SK-N-SH (cell line): Measurements from ENCODE around the gene XRCC5. TPM values are rescaled to one million over a fixed set of nuclear protein-coding genes. Genes with fewer than 3 reads are reported as not detected.
A peak's percentile ranks its signal among the peaks of the same experiment; 100 is the strongest.

Experiments
- CTCF ChIA-PET: fragments of 300-600, 350-600 bp; formaldehyde crosslinking; extraction: SDS; loops from one replicate; lab custom pipeline; 2021; lab: Yijun Ruan, JAX
- POLR2A ChIA-PET: fragments of 350-600 bp; sonication (Branson Sonifier 250); formaldehyde crosslinking; extraction: SDS; loops from one replicate; lab custom pipeline; 2020; ENCODE audit warnings: antibody characterized with exemption, inconsistent platforms; lab: Yijun Ruan, JAX
- DNase-seq: peaks from one replicate; pipeline ENCODE4 v3.0.0; 2012
- H2AFZ ChIP-seq: fragments of 200-600 bp; sonication (generic); 2 replicates; pipeline ENCODE4 v1.8.1; 2016; ENCODE audit warnings: antibody characterized with exemption, mild to moderate bottlenecking, low read depth
- H3F3A ChIP-seq: fragments of 200-600 bp; sonication (generic); replicated peaks from 2 replicates; pipeline ENCODE3; 2016; ENCODE audit warnings: antibody characterized with exemption, mild to moderate bottlenecking; ENCODE audit not compliant: insufficient read depth
- H3K27ac ChIP-seq, 2 experiments: fragments of 200-500 bp in 1 of 2; fragments of 200-600 bp in 1 of 2; sonication (Bioruptor generic) in 1 of 2; sonication (generic), shearing (Covaris generic) in 1 of 2; 2 replicates each; pipeline versions ENCODE4 v1.5.1 to v1.6.1; 2014 to 2016; ENCODE audit warnings: low read depth in 2 of 2, inconsistent platforms in 1 of 2, low read length in 1 of 2, mild to moderate bottlenecking in 1 of 2, mixed read lengths in 1 of 2
- H3K27me3 ChIP-seq: fragments of 200-600 bp; sonication (generic), shearing (Covaris generic); 2 replicates; pipeline ENCODE4 v1.6.1; 2016; ENCODE audit warnings: mixed run types; ENCODE audit not compliant: insufficient read depth
- H3K36me3 ChIP-seq, 2 experiments: fragments of 200-500 bp in 1 of 2; fragments of 200-600 bp in 1 of 2; sonication (Bioruptor generic) in 1 of 2; sonication (generic) in 1 of 2; replicated peaks in 1 of 2; 2 replicates each; pipeline versions ENCODE3 to v1.5.1; 2014 to 2016; ENCODE audit warnings: low read length in 1 of 2, mild to moderate bottlenecking in 1 of 2; ENCODE audit not compliant: insufficient read depth in 2 of 2, control insufficient read depth in 1 of 2
- H3K4me1 ChIP-seq, 2 experiments: fragments of 200-500 bp in 1 of 2; fragments of 200-600 bp in 1 of 2; sonication (Bioruptor generic) in 1 of 2; sonication (generic), shearing (Covaris generic) in 1 of 2; 2 replicates each; pipeline versions ENCODE4 v1.5.1 to v1.6.1; 2014 to 2016; ENCODE audit warnings: low read depth in 1 of 2, low read length in 1 of 2, mixed run types in 1 of 2; ENCODE audit not compliant: insufficient read depth in 2 of 2, control insufficient read depth in 1 of 2
- H3K4me2 ChIP-seq: fragments of 200-600 bp; sonication (generic), shearing (Covaris generic); 2 replicates; pipeline ENCODE4 v1.6.1; 2017; ENCODE audit warnings: mixed run types
- H3K4me3 ChIP-seq, 2 experiments: fragments of 200-500 bp in 1 of 2; fragments of 200-600 bp in 1 of 2; sonication (Bioruptor generic) in 1 of 2; sonication (generic), shearing (Covaris generic) in 1 of 2; 2 replicates each; pipeline versions ENCODE4 v1.5.1 to v1.8.1; 2014 to 2016; ENCODE audit warnings: low read depth in 2 of 2, inconsistent platforms in 1 of 2, low read length in 1 of 2, mild to moderate bottlenecking in 1 of 2, mixed read lengths in 1 of 2, moderate library complexity in 1 of 2
- H3K79me2 ChIP-seq: fragments of 200-600 bp; sonication (generic); 2 replicates; pipeline ENCODE4 v1.8.1; 2017; ENCODE audit warnings: mild to moderate bottlenecking; ENCODE audit not compliant: insufficient read depth
- H3K9ac ChIP-seq: fragments of 200-600 bp; sonication (generic); 2 replicates; pipeline ENCODE4 v1.6.1; 2017; ENCODE audit warnings: mixed run types
- H3K9me2 ChIP-seq: fragments of 200-600 bp; sonication (generic); 2 replicates; pipeline ENCODE4 v1.6.1; 2017; ENCODE audit warnings: mixed run types
- H3K9me3 ChIP-seq: fragments of 200-600 bp; sonication (generic); 2 replicates; pipeline ENCODE4 v1.6.1; 2017; ENCODE audit warnings: mixed run types, mild to moderate bottlenecking, moderate library complexity
- H4K20me1 ChIP-seq: fragments of 200-600 bp; sonication (generic); 2 replicates; pipeline ENCODE4 v1.6.1; 2017; ENCODE audit warnings: mild to moderate bottlenecking, mixed run types; ENCODE audit not compliant: insufficient read depth
- FOSL2 ChIP-seq: IDR thresholded peaks from 2 replicates; pipeline ENCODE4 v1.4.0; 2012; ENCODE audit warnings: low read depth, mild to moderate bottlenecking, moderate library complexity, borderline replicate concordance
- GABPA ChIP-seq: IDR thresholded peaks from 2 replicates; pipeline ENCODE4 v1.4.0; 2012; ENCODE audit warnings: low read depth, mild to moderate bottlenecking
- PBX3 ChIP-seq: IDR thresholded peaks from 2 replicates; pipeline ENCODE4; 2012
- REST ChIP-seq: IDR thresholded peaks from 2 replicates; pipeline ENCODE4 v1.6.1; 2012; ENCODE audit warnings: mild to moderate bottlenecking, low read depth, low read length, moderate library complexity
- SMC3 ChIP-seq: IDR thresholded peaks from 2 replicates; pipeline ENCODE4 v1.6.1; 2012; ENCODE audit warnings: low read depth, low read length, improper control_type of control experiment
- TCF12 ChIP-seq: IDR thresholded peaks from 2 replicates; pipeline ENCODE4 v1.4.0; 2012
- WGBS: methylation state at CpG from one replicate; pipeline ENCODE4 v1.1.6; 2017; ENCODE audit warnings: low lambda C conversion rate; 5-methylcytosine and 5-hydroxymethylcytosine counted together
- polyA plus RNA-seq, 3 experiments: library from polyadenylated mRNA; depleted of rRNA; stranded (reverse); fragments of >200 nt; gene quantifications; 2 replicates each; pipeline ENCODE4 v1.2.3, GENCODE V29; 2012

The XRCC5 gene
- polyA plus RNA-seq, 1 of the 3 experiments (the other 2 are of a cell fraction): 125 TPM

GRCh38 chr2:216188956-216189355 lies 79.8 kb downstream of the XRCC5 start:
- Histone ChIP-seq H4K20me1 (peaks cover 20% of the 10 kb centered on the region), H3K27ac (peak overlapping the region; percentile 68 to 74), H3F3A (peaks cover 34% of the 10 kb centered on the region), H3K9me2 (no peaks in the 10 kb centered on the region), H3K4me1 (peaks cover 26 to 49% of the 10 kb centered on the region in 2 experiments), H3K36me3 (peaks cover 48 to 61% of the 10 kb centered on the region in 2 experiments), H3K27me3 (no peaks in the 10 kb centered on the region), H2AFZ (no peak overlapping the region), H3K9ac (peak overlapping the region; percentile 28; the same call in 1 of the 2 replicates), H3K4me3 (no peak overlapping the region), H3K79me2 (peaks cover 90% of the 10 kb centered on the region)
- ChIA-PET POLR2A (no interaction called here), CTCF (interaction anchor here (0.6 to 1.0 kb wide), 3 partner anchors 28 to 505 kb away, joined by 3 read pairs; no protein-coding TSS in a partner anchor)
- no peak for DNase-seq
- TF ChIP-seq TCF12: peak; percentile 24; the same call in 1 of the 2 replicates
- no peak for TF ChIP-seq GABPA
- TF ChIP-seq, all 33 proteins: peak for 1
- Histone ChIP-seq H3K4me2 (peak overlapping the region; percentile 57), H3K9me3 (no peaks in the 10 kb centered on the region)
- WGBS: 15% methylated on average over 2 of the region's 2 CpGs

GRCh38 chr2:216189410-216189809 lies 80.3 kb downstream of the XRCC5 start:
- Histone ChIP-seq H3K27ac (peak overlapping the region; percentile 68 to 74), H2AFZ (no peak overlapping the region), H3K27me3 (no peaks in the 10 kb centered on the region), H3F3A (peaks cover 37% of the 10 kb centered on the region), H3K36me3 (peaks cover 50 to 61% of the 10 kb centered on the region in 2 experiments), H3K4me1 (peaks cover 26 to 49% of the 10 kb centered on the region in 2 experiments), H4K20me1 (peaks cover 20% of the 10 kb centered on the region), H3K79me2 (peaks cover 88% of the 10 kb centered on the region), H3K9me2 (no peaks in the 10 kb centered on the region), H3K4me3 (no peak overlapping the region), H3K9ac (no peak overlapping the region), H3K4me2 (peak overlapping the region; percentile 57), H3K9me3 (no peaks in the 10 kb centered on the region)
- ChIA-PET POLR2A (no interaction called here), CTCF (no interaction called here)
- TF ChIP-seq SMC3 (no peak), TCF12 (peak; percentile 24; the same call in 1 of the 2 replicates), REST (no peak), PBX3 (peak; percentile 25; the same call in 1 of the 2 replicates), FOSL2 (0 out of 2 replicates have a peak, but pooled peaks have one; percentile 8)
- 78% methylated on average over 2 of the region's 2 CpGs for WGBS
- DNase-seq: no peak
